Measurements from ENCODE around the gene PHYKPL.

DNA sequence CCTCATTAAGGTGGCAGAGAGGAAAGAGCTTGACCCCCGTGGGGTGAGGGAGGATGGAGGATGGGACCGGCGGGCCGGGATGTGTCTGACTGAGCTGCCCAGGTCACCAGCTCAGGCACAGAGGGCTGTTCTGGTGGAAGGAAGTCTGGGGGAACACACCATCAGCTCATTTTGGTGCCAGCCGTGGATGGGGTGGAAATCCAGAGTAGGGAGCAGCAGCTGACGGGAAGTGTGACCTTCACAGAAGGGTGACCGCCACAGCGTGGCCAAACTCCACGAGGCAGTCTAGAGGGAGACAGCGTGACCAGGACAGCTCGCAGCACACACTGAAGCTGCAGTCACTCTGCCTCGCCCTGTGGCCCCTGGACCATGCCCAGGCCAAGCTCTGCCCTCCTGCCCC lies 45.3 kb upstream of the PHYKPL start:
- TF ChIP-seq, protein P1, sequence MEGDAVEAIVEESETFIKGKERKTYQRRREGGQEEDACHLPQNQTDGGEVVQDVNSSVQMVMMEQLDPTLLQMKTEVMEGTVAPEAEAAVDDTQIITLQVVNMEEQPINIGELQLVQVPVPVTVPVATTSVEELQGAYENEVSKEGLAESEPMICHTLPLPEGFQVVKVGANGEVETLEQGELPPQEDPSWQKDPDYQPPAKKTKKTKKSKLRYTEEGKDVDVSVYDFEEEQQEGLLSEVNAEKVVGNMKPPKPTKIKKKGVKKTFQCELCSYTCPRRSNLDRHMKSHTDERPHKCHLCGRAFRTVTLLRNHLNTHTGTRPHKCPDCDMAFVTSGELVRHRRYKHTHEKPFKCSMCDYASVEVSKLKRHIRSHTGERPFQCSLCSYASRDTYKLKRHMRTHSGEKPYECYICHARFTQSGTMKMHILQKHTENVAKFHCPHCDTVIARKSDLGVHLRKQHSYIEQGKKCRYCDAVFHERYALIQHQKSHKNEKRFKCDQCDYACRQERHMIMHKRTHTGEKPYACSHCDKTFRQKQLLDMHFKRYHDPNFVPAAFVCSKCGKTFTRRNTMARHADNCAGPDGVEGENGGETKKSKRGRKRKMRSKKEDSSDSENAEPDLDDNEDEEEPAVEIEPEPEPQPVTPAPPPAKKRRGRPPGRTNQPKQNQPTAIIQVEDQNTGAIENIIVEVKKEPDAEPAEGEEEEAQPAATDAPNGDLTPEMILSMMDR (conservative IDR thresholded peaks at IDR 0.05; ENCODE audit: low read depth, low read length): no peak
- TF ChIP-seq EZH2 (IDR thresholded peaks at IDR 0.05; ENCODE audit: borderline replicate concordance, low read depth, low read length, poor library complexity, severe bottlenecking): no peak
